GM12875 (cell line): Measurements from ENCODE around the gene SLK.

Experiments
- H3K4me3 ChIP-seq: one replicate; pipeline ENCODE4 v1.5.1; 2011; ENCODE audit warnings: low read depth, low read length, control low read depth
- TF ChIP-seq, protein P1 (sequence below): IDR thresholded peaks from 2 replicates; pipeline ENCODE4 v1.5.1; 2011; ENCODE audit warnings: low read depth, mild to moderate bottlenecking, control low read depth, inconsistent platforms, low read length, moderate library complexity, borderline replicate concordance; ENCODE audit not compliant: insufficient read depth

SLK gene

DNA sequence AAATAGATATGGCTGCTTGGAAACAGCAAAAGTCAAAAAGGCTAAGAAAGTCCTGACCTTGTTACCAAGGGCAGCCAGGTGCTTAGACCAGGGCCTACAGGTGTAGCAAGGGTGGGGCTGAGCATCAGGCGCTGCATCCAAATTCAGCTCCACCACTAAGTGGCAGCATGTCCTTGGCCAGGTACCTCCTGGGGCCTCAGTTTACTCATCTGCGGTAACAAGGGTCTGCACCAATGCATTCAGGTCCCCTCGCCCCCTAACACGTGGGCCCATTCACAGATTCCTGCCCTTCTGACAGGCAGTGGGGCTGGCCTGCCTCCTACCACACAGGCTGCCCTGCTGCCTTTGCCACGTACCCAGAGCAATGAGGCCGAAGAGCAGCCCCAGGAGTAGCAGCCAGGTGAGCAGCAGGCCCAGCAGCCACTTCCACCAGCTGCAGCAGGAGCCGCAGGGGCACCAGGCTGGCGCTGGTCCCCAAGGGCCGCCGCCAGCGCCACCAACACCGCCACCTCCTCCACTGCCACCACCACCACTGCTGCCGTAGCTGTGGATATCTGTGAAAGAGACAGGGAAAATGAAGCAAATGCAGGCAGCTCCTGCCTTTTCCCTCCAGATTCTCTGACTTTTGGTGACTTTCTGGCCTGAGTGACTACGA lies 89.8 kb downstream of the SLK start:
- TF ChIP-seq, protein P1, sequence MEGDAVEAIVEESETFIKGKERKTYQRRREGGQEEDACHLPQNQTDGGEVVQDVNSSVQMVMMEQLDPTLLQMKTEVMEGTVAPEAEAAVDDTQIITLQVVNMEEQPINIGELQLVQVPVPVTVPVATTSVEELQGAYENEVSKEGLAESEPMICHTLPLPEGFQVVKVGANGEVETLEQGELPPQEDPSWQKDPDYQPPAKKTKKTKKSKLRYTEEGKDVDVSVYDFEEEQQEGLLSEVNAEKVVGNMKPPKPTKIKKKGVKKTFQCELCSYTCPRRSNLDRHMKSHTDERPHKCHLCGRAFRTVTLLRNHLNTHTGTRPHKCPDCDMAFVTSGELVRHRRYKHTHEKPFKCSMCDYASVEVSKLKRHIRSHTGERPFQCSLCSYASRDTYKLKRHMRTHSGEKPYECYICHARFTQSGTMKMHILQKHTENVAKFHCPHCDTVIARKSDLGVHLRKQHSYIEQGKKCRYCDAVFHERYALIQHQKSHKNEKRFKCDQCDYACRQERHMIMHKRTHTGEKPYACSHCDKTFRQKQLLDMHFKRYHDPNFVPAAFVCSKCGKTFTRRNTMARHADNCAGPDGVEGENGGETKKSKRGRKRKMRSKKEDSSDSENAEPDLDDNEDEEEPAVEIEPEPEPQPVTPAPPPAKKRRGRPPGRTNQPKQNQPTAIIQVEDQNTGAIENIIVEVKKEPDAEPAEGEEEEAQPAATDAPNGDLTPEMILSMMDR: no peak
- H3K4me3 ChIP-seq: no peak overlapping the region

DNA sequence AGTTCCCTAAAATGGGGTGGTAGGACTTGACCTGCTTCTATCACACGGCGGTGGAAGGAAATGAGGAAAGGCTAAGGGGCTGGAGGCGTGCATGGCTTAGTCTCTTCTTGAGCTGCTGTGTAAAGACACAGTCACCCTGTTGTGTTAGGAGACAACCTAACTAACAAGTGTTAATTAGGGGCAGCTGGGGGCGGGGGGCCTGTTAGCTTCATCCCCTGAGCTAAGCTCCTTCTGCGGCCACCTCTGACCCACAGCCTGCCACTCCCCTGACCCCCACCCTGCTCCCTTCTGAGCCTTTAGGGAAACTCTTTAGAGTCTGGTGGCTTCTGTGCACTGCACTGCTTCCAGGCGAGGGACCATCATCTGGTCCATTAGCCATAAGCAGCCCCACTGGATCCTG lies 90.8 kb downstream of the SLK start:
- TF ChIP-seq, protein P1: no peak

DNA sequence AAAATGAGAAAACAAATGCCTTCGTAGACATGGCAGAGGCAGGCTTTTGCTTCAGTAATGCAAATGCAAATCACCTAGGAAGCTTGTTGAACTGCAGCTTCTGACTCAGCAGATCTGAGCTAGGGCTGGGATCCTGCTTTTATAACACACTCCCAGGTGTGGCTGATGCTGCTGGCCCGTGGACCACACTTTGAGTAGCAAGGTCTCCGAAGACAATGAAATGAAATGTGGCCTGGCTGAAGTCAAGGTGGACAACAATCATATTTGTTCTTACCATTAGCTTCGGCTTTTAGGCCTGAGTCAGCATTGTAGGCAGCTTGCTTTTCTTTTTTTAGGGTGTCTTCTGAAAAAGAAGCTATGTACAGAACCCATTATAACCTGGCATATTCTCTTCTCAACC lies 92.4 kb downstream of the SLK start:
- TF ChIP-seq, protein P1: no peak
- H3K4me3 ChIP-seq: no peak overlapping the region

More for the DNA sequence above, 90.8 kb downstream of the SLK start:
- no peak overlapping the region for H3K4me3 ChIP-seq

DNA sequence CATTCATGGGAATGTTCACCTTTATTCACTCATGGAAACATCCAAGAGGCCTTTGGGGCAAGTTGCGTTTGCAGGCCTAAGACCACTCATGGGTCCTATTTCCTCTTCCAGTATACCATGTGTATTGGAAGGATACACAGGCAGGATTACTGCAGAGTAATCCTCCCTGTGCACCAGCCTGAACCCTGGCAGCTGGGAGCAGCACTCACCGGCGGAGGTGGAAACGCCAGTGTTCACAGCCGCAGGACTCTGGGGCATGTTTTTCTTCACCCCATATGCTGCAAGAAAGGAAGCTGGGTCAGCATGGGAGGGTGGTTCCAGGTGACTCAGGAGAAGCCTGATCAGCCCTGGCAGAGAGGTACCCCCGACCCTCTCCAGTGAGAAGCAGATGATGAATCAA lies 94.3 kb downstream of the SLK start:
- no peak overlapping the region for H3K4me3 ChIP-seq
- TF ChIP-seq, protein P1: no peak

DNA sequence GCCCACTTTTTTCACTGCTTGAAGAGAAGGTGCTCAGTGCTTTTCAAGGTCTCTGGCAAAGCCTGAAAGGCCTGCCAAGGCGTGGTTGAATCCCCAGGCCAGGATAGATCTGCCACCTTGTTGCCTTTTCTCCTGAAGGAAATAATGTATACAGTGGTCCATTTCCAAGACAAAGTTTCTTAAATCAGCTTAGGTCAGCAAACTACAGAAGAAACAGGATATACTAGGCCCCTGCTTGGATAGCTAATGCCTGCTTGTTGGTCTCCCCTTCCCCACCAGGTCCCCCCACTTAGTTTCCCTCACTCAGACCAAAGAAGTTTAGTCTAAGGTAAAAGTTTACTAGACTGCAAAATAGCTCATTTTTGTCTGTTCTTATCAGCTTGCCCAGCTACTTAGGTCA lies 98.8 kb downstream of the SLK start:
- H3K4me3 ChIP-seq: no peak overlapping the region
- TF ChIP-seq, protein P1: no peak

DNA sequence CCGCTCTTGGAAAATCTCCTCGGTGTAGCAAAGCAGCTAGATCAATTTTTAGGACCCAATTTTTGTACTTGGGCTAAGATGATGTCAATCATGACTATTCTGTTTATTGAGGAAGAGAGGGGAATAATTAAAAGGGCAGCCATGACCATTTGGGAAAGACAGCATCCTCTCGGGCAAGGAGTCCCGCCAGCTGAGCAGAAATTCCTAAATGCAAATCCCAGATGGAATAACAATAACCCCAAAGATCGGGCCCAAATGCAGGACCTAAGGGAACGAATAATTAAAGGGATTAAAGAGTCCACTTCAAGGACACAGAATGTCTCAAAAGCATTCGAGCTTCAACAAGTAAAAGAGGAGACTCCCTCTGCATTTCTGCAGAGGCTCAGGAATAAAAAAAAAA lies 100.0 kb downstream of the SLK start:
- no peak overlapping the region for H3K4me3 ChIP-seq
- TF ChIP-seq, protein P1: no peak

DNA sequence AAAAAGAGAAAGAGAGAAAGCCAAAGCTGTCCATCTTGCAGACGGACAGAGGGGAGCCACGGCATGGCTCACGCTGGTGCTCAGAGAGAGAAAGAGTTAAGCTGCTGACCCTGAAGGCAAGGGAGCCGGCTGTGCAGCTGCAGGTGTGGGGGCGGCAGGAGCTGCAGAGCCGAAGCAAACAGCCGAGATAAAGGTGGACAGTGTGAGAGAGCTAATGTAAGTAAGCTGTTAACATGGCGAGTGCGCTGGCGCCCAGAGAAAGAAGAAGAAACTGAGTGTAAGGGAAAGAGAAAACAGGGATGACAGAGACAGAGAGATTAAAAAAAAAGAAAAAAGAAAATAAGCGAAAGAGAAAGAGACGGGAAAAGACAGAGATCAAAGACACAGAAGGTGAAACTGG lies 100.6 kb downstream of the SLK start:
- TF ChIP-seq, protein P1: no peak
- H3K4me3 ChIP-seq: no peak overlapping the region
